Measurements from ENCODE around the gene CENATAC.
"Not testable (repeated sequence)": the region's sequence is repeated elsewhere in the genome, so short reads cannot be mapped to it uniquely, and the experiment has no call there.

Gene CENATAC

GRCh38 chr11:119056421-119056999 is 58.6 kb downstream of the CENATAC start:
- DNase-seq, result no peak

GRCh38 chr11:119057000-119057769 is 59.2 kb downstream of the CENATAC start, which contains the start of gene HYOU1:
Gene HYOU1 (minus strand): TSS chr11:119057205. CDS start chr11:119056160, 1,045 bp downstream.
- peak; percentile 99 for DNase-seq

- not testable (repeated sequence) for DNase-seq
Measured at GRCh38 chr11:119059128-119059527, 61.2 kb downstream of the CENATAC start.

- DNase-seq, result no peak
Measured at GRCh38 chr11:119061256-119061655, 63.3 kb downstream of the CENATAC start.

- DNase-seq, result no peak
Measured at GRCh38 chr11:119062779-119063178, 64.8 kb downstream of the CENATAC start.

GRCh38 chr11:119065369-119065768 is 67.4 kb downstream of the CENATAC start:
- no peak for DNase-seq
